UCSD-AML1 (cell line): ENCODE data around the gene CLRN3.

ENCODE experiments used
- DNase-seq: peaks from one replicate; lab custom pipeline; 2025; ENCODE audit not compliant: unreplicated experiment; lab: John Stamatoyannopoulos, UW

CLRN3 gene

DNA sequence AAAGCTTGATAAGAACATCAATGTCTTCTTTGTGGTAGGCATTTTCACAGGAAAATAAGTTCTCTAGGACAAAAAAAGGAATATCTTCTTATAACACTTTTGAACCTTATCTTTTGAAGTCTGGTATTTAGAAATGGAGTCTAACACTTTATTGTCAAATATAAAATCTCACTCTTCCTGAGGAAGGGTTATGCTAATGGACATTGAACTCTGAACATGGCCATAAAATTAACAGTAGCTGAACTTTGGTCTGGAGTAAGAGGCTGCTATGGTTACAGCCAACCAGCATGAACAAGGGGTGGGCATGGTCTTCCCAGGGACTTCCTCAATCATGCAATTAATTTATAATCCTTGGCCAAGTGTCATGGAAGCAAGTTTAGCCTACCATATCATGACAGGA lies at the start of gene CLRN3:
TSS of gene CLRN3 (minus strand) at position 199 of the 400 bp plus-strand sequence. CDS start at position 42, 157 bp downstream.
- DNase-seq: no peak

DNA sequence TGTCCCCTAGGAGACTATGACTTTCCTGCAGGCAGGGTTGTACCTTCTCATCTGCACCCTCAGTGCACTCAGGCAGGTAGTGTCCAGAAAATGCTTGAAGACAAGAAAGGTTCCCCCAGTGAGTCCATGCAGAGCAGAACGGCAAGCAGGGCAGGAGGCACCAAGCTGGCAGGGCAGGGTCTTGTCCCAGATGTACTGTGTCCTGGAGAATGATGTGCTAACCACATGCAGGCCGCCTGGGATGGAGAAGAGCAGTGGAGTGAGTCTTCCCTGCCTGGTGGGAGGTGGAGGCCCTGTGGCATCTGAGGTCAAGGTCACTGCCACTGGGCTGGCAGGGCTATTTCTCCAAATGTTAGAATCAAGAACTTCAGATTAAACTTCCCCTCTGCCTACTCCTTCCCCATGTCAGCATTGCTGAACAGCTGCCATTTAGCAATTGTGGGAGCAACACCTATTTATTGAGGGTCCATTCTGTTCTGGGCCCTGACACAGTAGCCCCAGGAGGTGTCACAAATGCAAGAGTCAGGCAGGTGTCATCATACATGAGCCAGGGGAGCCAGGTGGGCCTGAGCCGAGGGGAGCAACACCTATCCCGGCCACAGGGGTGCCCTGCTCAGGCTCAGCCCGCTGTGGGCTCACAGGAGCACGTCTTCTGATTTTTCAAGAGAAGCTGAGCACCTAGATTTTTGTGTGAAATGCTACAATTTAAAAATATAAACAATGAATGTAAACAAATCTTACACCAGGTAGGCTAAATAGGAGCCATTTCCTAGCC lies 48.3 kb upstream of the CLRN3 start:
- no peak for DNase-seq

DNA sequence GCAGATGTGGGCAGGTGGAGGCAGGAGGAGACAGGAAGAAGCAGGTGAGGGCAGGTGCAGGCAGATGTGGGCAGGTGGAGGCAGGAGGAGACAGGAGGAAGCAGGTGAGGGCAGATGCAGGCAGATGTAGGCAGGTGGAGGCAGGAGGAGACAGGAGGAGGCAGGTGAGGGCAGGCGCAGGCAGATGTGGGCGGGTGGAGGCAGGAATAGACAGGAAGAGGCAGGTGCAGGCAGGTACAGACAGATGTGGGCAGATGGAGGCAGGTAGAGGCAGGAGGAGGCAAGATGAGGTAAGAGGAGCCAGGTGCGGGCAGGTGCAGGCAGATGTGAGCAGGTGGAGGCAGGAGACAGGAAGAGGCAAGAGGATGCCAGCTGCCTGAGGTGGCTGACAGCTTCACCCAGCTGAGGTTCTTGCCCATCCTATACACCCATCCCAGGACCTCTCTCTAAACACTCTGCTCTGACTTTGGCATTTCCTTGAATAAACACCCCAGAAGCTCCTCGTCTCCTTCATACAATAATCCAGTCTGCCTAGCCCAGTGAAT lies 47.1 kb upstream of the CLRN3 start:
- DNase-seq: no peak

DNA sequence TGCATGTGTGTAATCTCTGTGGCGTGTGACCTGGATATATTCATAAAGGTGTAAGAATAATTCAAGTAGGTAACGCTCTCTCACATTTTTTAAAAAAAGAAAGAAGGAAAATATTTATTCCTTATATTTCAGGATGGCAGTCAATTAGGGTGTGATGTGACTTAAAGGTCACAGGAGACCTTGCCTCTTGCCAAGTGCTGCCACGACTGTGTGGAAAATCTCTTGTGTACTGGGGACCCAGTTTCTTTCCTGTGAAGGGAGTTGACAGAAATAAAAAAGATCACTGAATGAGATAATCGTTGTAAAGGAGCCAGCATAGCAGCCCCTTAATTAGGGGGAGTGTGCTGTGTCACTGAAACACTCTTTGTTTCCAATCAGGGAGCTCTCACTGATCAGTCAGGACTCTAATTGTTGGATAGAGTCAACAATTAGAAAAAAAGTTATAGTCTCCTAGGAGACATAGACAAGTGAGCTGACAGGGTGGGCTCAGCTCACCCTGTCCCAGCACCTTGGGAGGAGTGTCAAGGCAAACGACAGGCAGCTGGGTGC lies 45.2 kb upstream of the CLRN3 start:
- DNase-seq: no peak

DNA sequence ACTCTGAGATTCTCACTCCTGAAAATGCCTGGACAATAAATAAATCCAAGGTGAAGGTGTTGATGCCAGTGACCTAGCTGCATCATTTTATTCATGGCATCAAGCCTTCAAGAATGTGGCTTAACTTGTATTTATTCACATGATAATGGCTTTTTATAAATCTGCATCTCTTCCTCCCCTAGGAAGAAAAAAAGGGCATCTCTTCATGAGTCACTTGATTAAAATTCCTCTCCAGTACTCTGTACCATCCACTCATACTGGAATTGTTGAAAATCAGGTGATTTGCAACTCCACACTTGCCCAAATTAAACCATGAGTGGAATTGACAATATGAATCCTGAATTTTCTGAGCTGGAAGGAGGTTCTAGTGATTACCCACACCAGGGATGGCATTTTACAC lies 44.3 kb upstream of the CLRN3 start:
- no peak for DNase-seq

- DNase-seq: no peak
Observed at GRCh38 chr10:127935071-127935561, 42.4 kb upstream of the CLRN3 start.

DNA sequence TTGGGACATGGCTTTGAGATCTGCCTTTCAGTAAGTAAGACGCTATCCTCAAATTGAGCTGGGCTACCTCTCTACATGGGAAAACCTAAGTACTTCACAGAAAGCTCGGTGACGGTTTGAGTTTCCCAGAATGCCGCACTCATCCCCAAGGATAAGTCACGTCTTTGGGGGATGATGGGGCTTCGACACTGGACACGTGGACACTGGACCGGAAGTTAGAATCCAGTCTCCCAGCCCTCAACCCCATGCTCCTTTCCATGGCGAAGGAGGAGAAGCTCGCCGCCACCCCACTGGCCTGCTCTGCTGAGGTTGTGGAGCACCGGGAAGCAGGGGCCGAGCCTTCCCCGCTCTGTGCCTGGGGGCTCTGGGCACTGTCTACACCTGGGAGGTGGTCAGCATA lies 41.6 kb upstream of the CLRN3 start:
- no peak for DNase-seq

GRCh38 chr10:127933271-127933670 lies 40.5 kb upstream of the CLRN3 start:
- no peak for DNase-seq

GRCh38 chr10:127932521-127933270 lies 40.0 kb upstream of the CLRN3 start:
- no peak for DNase-seq

GRCh38 chr10:127928021-127928806 lies 35.5 kb upstream of the CLRN3 start:
- no peak for DNase-seq

DNA sequence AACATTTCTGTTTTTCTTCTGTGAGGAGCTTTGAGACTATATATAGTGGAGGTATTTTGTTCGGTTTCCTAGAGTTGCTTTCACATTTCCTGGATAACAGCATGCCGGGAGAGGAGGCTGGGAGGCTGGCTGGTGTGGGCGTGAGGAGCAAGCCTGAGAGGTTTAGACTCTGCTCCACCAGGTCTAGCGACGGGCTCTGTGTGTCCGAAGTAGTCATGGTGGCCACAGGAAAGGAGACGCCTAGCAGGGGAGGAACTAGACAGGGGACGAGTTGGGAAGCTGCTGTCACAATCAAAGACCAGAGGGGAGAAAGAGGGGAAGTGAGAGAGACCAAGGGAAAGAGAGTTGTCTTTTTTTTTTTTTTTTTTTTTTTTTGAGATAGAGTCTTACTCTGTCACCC lies 33.7 kb upstream of the CLRN3 start:
- peak; percentile 63 for DNase-seq

GRCh38 chr10:127925471-127926207 lies 32.9 kb upstream of the CLRN3 start:
- peak; percentile 60 for DNase-seq

- no peak for DNase-seq
Observed at GRCh38 chr10:127923646-127924045, 30.9 kb upstream of the CLRN3 start.

DNA sequence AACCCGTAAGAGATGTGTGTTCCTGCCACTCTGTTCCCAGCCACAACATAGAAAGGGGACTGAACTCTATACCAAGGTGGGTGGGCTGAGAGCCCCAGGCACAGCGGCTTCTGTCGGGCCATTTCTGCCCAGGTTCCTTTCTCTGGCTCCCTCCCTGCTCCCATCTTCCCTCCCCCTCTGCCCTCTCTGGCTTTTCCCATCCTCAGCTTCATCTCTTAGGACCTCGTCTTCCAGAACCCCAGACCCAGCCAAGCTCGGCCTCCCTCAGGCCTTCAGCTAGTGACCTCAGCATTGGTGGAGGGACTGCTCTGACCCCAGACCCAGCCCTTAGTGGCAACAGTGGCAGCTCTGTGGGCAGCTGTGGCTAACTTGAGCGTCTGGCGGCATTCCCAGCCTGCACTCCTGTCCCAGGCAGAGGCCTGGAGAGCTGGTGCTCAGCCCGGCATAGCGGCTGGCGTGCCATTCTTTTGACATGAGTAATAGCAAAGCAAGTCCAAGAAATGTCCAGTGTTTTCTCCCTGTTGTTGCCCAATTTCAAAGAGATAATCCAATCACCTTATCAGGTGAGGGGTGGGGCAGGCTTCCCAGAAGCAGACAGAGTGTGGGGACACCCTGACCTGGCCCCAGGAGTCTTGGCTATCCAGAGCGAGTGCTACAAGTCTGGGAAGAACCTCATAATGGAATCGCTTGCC lies 30.1 kb upstream of the CLRN3 start:
- DNase-seq: no peak

DNA sequence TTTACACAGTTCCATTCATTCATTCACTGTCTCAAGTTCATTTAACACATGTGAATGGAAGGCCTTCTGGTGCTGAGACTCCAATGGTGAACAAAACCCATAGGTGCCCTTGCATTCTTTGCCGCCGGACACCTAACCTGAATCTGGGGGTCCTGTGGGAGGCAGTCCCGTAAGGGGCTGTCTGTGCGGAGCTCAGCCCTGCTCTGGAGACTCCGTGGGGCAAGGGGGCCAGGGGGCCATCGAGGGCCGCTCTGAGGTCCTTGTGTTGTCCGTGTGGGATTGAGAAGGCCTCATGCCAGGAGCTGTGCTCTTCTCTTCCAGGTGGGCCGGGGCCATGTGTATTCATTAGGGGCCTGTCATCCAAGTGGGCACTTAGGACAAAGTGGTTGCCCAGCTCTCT lies 29.5 kb upstream of the CLRN3 start:
- DNase-seq: no peak

GRCh38 chr10:127921753-127922145 lies 29.0 kb upstream of the CLRN3 start:
- DNase-seq: no peak

DNA sequence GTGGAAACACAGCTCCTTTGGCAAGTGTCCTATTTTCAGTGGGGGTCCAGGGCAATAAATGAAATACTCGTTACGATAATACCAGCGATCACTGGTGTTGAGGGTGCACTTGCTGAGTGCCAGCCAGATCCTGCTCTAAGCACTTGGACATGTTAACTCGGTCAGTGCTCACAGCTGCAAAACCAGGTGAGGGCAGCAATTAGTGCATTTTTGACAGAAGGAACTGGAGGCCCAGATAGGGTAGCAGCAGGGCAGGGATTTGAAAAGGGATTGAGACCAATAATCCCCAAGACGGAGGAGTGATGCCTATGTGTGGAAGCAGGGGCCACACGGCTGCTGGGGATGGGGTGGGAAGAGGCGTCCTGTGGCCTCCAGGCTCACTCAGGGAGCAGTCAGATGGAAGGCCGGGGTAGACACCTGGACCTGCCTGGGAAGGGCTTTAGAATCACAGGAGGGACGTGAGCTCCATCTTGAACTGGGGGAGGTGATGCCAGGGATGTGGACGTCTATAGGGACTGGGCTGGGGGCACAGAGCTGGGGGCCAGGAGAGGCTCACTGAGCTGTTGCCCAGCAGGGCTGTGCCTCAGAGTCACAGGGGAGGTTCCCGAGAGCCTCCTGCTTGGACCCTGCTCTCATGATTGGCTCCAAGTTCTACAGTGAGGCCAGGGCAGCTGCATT lies 28.5 kb upstream of the CLRN3 start:
- DNase-seq: no peak

GRCh38 chr10:127920306-127921074 lies 27.7 kb upstream of the CLRN3 start:
- DNase-seq: no peak
